ENCODE data around the gene POMC.

DNA sequence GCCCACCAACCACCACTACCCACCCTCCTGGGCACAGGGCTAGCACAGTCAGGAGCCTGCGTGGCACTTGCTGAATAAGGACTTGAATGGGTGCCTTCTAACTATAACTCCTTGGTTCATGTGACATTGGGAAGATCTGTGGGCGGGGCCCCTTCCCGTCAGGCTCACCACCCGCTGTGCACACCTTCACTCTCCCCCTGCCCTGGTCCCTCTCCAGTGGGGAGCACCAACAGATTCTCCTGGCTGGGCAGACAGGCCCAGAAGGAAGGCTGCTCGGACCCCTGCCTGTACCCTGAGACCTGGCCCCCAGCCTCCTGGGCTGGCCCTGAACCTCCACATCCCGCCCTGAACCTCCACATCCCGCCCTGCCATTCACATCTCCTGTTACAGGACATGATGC is 33.4 kb upstream of the POMC start:
- no peak for TF ChIP-seq RXRA (CRISPR knock-in tag; IDR thresholded peaks at IDR 0.05)
- no peak for TF ChIP-seq EZH2 (conservative IDR thresholded peaks at IDR 0.05; ENCODE audit: low read depth, low read length)
- TF ChIP-seq, protein P1, sequence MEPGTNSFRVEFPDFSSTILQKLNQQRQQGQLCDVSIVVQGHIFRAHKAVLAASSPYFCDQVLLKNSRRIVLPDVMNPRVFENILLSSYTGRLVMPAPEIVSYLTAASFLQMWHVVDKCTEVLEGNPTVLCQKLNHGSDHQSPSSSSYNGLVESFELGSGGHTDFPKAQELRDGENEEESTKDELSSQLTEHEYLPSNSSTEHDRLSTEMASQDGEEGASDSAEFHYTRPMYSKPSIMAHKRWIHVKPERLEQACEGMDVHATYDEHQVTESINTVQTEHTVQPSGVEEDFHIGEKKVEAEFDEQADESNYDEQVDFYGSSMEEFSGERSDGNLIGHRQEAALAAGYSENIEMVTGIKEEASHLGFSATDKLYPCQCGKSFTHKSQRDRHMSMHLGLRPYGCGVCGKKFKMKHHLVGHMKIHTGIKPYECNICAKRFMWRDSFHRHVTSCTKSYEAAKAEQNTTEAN (CRISPR knock-in tag; conservative IDR thresholded peaks at IDR 0.05), result no peak
- TF ChIP-seq, protein P2, sequence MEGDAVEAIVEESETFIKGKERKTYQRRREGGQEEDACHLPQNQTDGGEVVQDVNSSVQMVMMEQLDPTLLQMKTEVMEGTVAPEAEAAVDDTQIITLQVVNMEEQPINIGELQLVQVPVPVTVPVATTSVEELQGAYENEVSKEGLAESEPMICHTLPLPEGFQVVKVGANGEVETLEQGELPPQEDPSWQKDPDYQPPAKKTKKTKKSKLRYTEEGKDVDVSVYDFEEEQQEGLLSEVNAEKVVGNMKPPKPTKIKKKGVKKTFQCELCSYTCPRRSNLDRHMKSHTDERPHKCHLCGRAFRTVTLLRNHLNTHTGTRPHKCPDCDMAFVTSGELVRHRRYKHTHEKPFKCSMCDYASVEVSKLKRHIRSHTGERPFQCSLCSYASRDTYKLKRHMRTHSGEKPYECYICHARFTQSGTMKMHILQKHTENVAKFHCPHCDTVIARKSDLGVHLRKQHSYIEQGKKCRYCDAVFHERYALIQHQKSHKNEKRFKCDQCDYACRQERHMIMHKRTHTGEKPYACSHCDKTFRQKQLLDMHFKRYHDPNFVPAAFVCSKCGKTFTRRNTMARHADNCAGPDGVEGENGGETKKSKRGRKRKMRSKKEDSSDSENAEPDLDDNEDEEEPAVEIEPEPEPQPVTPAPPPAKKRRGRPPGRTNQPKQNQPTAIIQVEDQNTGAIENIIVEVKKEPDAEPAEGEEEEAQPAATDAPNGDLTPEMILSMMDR (CRISPR knock-in tag; IDR thresholded peaks at IDR 0.05), result no peak
- no peak for TF ChIP-seq HES4 (CRISPR knock-in tag; IDR thresholded peaks at IDR 0.05; ENCODE audit: borderline replicate concordance)
- TF ChIP-seq, protein P3, sequence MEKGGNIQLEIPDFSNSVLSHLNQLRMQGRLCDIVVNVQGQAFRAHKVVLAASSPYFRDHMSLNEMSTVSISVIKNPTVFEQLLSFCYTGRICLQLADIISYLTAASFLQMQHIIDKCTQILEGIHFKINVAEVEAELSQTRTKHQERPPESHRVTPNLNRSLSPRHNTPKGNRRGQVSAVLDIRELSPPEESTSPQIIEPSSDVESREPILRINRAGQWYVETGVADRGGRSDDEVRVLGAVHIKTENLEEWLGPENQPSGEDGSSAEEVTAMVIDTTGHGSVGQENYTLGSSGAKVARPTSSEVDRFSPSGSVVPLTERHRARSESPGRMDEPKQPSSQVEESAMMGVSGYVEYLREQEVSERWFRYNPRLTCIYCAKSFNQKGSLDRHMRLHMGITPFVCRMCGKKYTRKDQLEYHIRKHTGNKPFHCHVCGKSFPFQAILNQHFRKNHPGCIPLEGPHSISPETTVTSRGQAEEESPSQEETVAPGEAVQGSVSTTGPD (CRISPR knock-in tag; IDR thresholded peaks at IDR 0.05), result no peak
- TF ChIP-seq, protein P4, sequence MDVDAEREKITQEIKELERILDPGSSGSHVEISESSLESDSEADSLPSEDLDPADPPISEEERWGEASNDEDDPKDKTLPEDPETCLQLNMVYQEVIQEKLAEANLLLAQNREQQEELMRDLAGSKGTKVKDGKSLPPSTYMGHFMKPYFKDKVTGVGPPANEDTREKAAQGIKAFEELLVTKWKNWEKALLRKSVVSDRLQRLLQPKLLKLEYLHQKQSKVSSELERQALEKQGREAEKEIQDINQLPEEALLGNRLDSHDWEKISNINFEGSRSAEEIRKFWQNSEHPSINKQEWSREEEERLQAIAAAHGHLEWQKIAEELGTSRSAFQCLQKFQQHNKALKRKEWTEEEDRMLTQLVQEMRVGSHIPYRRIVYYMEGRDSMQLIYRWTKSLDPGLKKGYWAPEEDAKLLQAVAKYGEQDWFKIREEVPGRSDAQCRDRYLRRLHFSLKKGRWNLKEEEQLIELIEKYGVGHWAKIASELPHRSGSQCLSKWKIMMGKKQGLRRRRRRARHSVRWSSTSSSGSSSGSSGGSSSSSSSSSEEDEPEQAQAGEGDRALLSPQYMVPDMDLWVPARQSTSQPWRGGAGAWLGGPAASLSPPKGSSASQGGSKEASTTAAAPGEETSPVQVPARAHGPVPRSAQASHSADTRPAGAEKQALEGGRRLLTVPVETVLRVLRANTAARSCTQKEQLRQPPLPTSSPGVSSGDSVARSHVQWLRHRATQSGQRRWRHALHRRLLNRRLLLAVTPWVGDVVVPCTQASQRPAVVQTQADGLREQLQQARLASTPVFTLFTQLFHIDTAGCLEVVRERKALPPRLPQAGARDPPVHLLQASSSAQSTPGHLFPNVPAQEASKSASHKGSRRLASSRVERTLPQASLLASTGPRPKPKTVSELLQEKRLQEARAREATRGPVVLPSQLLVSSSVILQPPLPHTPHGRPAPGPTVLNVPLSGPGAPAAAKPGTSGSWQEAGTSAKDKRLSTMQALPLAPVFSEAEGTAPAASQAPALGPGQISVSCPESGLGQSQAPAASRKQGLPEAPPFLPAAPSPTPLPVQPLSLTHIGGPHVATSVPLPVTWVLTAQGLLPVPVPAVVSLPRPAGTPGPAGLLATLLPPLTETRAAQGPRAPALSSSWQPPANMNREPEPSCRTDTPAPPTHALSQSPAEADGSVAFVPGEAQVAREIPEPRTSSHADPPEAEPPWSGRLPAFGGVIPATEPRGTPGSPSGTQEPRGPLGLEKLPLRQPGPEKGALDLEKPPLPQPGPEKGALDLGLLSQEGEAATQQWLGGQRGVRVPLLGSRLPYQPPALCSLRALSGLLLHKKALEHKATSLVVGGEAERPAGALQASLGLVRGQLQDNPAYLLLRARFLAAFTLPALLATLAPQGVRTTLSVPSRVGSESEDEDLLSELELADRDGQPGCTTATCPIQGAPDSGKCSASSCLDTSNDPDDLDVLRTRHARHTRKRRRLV (CRISPR knock-in tag; IDR thresholded peaks at IDR 0.05), result no peak
- TF ChIP-seq, protein P5, sequence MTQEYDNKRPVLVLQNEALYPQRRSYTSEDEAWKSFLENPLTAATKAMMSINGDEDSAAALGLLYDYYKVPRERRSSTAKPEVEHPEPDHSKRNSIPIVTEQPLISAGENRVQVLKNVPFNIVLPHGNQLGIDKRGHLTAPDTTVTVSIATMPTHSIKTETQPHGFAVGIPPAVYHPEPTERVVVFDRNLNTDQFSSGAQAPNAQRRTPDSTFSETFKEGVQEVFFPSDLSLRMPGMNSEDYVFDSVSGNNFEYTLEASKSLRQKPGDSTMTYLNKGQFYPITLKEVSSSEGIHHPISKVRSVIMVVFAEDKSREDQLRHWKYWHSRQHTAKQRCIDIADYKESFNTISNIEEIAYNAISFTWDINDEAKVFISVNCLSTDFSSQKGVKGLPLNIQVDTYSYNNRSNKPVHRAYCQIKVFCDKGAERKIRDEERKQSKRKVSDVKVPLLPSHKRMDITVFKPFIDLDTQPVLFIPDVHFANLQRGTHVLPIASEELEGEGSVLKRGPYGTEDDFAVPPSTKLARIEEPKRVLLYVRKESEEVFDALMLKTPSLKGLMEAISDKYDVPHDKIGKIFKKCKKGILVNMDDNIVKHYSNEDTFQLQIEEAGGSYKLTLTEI (CRISPR knock-in tag; conservative IDR thresholded peaks at IDR 0.05), result no peak

Measured in HepG2 (cell line).